CD4-positive, alpha-beta T cell treated with Interleukin-21 for 1 hour (primary cell): ENCODE measurements around the gene AP3M1.

Source experiments
- DNase-seq: peaks from one replicate; pipeline ENCODE4 v3.0.0-alpha.2; 2020

Gene AP3M1

DNA sequence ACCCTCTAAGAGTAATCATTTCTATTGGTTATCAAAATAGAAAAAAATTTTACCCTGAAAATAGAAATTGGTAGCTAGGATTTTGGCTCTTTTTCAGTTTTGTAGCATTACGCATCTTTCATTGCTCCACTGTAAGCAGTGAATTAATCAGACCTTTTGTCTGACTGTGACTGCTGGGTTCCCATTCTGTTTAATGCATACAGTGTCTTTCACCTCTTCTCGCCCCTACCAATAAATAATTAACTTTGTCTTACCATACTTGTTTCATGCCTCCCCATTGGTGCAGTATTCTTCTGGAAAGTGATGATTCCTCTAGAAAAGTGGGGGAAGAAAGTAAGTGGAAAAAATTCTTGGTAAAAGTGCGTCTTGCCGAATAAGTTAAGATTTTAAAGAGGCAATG lies 73.2 kb downstream of the AP3M1 start:
- no peak for DNase-seq

DNA sequence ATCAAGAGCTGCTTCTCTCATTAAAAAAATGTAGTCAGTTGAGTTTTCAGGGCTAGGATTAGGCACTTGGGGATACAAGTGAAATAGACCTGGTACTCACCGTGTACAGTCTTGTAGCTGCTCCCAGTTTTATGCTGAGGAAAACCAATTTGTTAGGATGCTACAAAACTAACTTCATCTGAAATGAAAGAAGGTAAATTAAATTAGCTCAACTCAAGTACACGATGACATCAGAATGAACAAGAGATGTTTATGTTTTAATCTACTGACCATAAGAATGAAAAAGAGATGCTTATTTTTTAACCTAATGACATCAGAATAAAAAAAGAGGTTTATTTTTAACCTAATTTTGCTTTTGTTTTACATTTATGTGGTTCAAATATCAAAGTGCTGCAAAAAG lies 73.7 kb downstream of the AP3M1 start:
- no peak for DNase-seq

DNA sequence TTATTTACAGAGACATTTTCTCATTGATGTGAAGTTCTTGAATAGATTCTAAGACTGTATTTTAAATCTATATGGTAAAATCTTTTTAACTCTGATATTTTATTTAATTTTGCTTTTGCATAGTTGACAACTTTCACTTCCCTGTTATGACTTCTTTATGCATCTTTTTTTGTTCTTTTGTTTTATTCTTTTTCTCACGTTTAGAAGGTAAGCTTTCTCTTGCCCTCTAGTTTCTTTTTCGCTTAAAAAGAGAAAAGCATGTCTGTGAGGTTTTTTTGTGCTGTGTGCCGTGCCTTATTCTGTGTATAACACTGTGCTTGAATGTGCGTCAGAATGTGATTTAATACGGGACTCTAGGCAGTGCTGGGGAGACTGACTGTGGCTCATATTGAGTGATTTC lies 74.7 kb downstream of the AP3M1 start:
- no peak for DNase-seq

DNA sequence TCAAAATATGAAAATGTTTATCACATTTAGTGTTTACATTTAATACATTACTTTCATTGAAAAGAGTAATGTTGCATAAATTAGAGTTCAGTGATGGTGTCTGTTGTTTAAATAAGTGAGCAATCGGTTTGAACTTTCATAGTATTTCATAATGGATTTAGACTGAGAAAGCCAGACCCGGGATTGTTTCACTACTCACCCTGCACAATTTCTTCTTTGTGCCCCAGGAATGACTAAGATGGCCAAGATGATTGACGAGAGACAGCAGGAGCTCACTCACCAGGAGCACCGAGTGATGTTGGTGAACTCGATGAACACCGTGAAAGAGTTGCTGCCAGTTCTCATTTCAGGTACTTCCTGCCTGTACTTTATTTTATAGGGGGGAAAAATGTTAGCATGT lies 78.1 kb downstream of the AP3M1 start:
- no peak for DNase-seq

DNA sequence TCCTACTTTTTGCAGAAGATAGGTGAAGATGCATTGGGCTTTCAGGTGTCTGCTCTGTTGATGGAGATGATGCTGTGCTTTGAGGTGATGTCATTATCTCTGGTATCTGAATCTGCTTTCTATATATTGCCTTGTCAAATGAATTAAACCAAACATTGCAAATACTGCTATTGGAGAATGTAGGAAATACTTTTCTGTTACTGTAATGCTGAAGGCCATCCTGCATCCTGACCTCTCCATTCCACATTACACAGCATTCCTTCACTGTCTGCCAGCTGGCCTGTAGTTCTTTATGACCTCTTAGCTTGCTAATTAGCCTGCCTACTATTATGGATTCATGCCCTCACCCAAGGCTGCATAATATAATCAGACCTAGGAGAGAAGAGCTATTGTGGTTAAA lies 79.5 kb downstream of the AP3M1 start:
- DNase-seq: no peak
